HG03521 (cell line): ENCODE data around the gene MICU1.
"Not testable (repeated sequence)": the region's sequence is repeated elsewhere in the genome, so short reads cannot be mapped to it uniquely, and the experiment has no call there.

Experiments
- ATAC-seq: cut with Tn5 transposase; IDR thresholded peaks from one replicate; pipeline ENCODE4 v1.9.1; 2021; ENCODE audit warnings: mild to moderate bottlenecking, moderate library complexity; ENCODE audit not compliant: unreplicated experiment

MICU1 gene, protein sequence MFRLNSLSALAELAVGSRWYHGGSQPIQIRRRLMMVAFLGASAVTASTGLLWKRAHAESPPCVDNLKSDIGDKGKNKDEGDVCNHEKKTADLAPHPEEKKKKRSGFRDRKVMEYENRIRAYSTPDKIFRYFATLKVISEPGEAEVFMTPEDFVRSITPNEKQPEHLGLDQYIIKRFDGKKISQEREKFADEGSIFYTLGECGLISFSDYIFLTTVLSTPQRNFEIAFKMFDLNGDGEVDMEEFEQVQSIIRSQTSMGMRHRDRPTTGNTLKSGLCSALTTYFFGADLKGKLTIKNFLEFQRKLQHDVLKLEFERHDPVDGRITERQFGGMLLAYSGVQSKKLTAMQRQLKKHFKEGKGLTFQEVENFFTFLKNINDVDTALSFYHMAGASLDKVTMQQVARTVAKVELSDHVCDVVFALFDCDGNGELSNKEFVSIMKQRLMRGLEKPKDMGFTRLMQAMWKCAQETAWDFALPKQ

DNA sequence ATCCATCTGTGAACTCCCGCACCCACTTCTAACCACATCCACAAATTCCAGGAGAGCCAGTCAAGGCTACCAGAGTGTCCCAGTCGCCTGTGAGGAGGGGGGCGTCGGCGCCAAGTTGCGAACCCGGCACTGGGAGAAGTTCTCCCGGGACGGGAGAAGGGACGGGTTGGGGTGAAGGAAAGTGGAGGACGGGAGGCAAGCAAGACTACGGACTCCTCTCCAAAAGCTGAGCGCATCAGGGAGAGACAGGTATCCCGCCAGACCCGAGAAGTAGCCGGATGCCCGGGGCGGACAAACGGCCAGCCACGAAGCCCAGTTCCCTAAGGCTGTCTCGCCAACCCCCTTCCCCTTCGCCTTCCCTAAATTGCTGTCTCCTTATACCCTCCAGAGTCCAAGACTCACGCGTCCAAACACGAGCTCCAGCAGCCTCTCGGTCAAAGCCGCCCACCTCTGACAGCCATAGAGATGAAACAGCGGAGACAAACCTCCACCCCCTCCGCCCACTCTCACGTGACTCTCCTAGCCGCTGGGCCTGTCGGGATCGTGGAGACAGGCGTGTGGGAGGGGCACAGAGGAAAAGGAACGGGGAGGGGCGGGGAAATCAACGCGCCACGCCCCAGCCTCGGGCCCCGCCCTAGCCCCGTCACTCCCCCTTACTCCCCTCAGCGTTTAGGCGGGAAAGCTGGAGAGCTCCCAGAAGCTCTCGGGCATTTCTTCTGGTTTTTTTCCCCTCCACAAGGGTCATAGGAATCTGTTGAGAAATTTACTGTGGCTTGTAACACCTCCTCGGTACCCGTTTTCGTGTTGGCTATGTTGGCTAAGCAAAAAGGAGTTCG is at the start of gene MICU1:
TSS of gene MICU1 (minus strand) at position 472 of the 836 bp plus-strand sequence. CDS start 59,286 bp downstream, outside the sequence.
- peak; percentile 96 for ATAC-seq

DNA sequence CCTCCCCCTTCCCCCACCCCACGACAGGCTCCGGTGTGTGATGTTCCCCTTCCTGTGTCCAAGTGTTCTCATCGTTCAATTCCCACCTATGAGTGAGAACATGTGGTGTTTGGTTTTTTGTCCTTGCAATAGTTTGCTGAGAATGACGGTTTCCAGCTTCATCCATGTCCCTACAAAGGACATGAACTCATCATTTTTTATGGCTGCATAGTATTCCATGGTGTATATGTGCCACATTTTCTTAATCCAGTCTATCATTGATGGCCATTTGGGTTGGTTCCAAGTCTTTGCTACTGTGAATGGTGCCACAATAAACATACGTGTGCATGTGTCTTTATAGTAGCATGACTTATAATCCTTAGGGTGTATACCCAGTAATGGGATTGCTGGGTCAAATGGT is 48.3 kb upstream of the MICU1 start:
- not testable (repeated sequence) for ATAC-seq

DNA sequence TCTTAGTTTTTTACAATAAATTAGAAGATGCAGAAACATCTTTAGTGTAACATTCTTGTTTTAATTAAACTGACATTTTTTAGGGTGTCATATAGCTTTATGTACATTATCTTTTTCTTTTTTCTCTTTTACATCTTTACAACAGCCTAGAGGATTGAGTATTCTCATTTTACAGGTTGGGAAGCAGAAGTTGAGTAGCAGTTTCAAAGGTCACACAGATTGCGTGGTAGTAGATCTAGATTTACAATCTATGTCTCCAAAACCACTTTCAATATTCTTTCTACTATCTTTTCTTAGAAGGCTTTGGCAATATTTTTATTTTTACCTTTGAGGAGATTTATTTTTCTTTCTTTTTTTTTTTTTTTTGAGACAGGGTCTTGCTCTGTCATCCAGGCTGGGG is 47.4 kb upstream of the MICU1 start:
- ATAC-seq, result no peak

DNA sequence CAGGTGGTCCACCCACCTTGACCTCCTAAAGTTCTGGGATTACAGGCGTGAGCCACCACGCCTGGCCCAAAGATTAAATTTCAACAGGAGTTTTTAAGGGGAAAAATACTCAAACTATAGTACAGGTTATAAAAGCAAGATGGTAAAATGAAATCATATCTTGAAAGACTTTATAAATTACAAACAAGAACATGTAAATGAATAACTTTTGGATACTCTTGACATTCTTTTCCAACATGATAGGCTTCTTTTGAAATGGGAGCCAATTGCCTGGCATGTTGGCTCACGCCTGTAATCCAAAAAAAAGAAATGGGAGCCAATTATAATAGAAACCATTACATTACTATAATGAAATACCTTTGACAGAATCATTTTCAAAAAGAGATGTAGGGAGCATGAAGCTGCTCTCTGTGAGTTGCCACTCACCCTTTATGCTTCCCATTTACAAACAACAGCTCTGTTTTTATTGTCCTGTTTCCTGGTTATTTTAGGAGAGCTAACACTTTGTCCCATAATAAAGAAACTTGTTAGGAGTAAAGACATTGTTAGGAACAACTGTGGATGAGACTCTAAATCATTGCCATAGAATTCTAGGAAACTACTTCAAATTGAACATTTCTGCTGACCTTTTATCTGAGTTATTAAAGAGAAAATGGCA is 41.5 kb upstream of the MICU1 start:
- ATAC-seq, result no peak

DNA sequence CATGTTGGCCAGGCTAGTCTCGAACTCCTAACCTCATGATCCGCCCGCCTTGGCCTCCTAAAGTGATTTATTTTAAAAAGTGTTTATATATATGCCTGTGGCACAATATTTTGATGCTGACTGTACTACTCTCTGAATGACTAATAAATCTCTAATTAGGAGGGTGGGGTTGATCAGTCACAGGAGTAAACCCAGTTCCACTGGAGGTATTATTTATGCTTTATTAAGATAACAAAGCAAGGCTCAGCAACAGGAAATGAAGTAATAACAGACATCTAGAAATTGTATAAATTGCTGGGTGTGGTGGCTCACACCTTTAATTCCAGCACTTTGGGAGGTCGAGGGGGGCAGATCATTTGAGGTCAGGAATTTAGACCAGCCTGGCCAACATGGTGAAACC is 40.0 kb upstream of the MICU1 start:
- no peak for ATAC-seq

DNA sequence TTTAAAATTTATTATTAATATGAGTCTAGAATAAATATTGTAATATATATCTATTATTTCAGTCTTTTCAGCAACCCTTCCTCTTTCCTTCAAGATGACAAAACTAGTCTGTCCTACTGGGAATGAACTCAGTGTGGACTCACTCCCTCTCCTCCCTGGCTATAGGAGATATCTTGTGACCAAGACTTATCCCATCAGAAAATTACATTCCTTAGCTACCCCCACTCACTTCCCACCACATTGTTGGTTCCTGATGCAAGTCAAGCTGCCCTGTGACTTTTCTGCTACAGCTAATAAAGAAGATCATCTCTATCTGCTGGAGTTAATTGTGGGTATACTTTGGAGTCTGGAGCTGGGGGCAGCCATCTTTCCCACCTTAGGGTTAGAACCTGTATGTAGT is 38.1 kb upstream of the MICU1 start:
- ATAC-seq, result no peak

DNA sequence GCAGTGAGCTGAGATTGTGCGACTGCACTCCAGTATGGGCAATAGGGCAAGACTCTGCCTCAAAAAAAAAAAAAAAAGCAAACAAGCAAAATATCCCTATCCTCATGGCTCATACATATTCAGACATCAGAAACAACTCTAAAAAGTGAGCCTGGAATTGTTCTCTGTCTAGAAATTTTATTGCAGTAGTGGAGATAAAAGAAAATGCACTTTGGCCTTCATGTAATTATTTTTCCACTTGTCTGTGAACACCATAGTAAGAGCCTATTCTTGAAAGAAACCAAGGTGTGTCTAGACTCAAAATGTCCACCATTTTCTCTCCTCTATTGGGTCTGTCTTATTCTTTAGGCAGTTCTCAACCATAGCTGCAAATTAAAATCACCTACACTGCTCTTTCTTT is 35.6 kb upstream of the MICU1 start:
- no peak for ATAC-seq

DNA sequence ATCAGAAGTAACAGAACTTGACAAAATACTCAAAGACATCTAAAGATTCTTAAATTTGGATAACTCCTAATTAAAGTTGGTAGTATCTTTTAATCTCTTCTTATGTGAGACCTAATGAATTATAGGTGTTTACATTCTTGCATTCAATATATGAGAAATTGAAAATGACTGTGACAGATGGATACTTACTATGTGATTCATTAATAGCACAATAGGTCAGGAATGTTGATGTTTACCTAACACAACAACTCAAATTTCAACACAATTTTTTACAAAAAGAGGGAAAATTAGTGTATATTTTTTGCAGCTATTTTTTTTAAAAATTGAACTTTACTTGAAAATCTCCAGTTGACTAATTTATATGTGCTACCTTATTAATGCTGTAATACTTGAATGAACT is 34.3 kb upstream of the MICU1 start:
- ATAC-seq, result no peak

DNA sequence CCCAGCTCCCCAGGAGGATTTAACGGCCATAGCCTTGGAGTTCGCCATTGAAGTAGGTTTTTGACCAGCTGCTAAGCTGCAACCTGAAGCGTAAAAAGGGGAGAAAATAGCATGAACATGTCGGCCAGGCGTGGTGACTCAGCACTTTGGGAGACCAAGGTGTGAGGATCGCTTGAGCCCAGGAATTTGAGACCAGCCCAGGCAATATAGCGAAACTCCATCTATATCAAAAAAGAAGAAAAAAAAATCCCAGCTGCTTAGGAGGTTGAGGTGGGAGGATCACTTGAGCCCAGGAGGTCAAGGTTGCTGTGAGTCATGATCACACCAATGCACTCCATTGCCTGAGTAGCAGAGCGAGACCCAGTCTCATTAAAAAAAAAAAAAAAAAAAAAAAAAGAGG is 33.8 kb upstream of the MICU1 start:
- ATAC-seq, result no peak

DNA sequence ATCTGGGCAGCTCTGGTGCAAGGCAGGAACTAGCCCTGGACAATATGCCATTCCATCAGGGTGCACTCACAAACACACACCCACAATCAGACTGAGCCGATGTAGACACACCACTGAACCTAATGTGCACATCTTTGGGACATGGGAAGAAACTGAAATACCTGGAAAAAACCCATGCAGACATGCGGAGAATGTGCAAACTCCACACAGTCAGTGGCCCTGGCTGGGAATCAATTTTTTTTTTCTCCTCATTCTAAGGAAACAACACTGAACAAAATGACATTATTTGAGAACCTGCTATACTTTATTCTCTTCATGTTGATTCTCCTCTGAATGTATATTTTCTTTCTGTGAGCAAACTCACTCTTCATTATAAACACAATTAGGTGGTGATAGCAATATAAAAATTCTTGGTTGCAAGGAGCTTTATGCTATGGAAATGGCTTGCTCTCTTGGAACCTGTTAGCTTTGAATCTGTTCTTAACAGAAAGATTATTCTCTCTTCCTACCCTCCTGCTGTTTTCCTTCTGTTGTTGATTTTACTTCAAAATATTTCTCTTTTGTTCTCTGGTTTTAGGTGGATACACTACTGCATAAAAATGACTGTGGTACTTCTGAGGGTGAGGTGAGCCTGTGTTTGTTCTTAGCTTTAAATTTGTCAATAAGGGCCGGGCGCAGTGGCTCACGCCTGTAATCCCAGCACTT is 33.0 kb upstream of the MICU1 start:
- no peak for ATAC-seq

DNA sequence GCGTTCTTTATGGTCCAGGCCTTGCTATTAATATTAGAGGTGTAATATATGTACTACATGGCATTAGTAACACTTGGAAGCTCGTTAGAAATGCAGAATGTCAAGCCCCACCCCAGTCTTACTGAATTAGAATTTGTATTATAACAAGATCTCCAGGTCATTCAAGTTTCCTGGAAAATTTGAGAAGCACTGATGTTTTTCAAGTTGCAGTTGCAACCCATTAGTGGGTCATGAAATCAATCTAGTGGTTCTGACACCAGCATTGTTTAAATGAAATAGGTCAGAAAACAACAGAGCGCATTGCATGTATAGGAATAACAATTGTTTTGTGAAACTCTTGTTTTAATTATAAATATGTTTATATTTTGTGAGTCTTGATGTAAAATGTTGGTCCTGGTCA is 28.8 kb upstream of the MICU1 start:
- no peak for ATAC-seq

DNA sequence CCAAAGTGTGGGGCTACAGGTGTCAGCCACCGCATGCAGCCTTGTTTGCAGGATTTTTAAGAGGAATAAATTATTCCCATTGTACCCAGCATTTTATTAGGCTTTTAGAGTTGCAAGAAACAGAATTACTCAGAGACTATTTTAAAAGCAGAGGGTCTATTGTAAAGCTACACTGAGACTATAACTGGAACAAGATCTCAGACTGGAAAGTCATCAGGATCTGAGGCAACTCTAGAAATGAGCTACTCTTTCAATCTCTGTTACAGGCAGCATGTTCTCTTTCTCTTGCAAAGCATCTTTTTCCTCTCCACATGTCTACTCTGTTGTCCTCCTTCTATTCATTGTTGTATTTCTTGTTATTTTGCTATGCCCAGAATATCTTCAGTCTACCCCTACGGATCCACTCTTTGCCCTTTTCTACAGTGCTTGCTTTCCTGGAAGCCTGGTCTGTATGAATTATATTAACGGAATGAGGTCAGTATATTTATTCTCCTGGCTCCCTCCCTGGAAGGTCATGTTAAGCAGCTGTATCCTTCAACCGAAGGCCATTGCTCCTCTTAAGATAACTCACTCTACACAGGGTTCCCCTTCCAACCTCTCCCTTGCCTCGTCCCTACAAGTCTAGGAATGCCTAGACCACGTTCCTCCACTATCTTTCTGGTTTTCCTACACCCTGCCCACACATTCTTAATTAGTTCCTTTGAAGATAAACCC is 27.7 kb upstream of the MICU1 start:
- ATAC-seq, result no peak

DNA sequence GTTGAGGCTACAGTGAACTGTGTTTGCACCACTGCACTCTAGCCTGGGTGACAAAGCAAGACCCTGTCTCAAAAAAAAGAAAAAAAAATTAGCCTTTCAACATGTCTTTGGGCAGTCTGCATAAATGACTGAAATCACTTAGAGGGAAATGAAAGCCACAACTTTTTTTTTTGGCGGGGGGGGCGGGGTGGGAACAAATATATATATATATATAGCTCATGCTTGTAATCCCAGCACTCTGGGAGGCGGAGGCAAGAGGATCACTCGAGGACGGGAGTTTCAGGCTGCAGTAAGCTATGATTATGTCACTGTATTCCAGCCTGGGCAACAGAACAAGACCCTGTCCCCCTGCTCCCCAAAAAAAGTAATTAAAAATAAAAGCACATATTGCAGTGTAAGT is 23.4 kb upstream of the MICU1 start:
- ATAC-seq, result no peak

DNA sequence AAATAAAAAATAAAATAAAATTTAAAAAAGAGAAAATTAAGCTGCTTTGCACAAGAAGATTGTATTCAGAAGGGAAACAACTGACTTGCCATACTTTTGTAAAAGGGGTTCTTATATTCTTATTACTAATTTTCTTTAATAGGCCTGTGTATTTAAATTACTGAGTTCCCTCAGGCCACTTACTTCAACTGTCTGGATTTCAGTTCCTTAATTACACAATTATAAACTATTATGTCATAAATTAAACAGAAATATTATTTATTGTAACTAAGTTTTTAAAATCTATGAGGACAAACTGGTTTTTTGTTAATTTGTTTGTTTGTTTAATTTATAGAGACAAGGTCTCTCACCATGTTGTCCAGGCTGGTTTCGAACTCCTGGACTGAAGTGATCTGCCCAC is 22.4 kb upstream of the MICU1 start:
- ATAC-seq, result no peak

DNA sequence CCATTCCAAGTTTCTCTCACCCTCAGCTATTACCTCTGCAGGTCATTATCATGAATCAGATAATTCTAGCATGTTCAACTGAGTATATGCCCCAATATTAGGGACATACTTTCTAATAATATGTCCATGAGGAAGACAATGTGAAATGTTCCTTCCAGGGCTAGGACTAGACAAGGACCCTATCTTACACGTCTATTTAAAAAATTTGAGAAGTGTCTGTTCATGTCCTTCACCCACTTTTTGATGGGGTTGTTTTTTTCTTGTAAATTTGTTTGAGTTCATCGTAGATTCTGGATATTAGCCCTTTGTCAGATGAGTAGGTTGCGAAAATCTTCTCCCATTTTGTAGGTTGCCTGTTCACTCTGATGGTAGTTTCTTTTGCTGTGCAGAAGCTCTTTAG is 21.1 kb upstream of the MICU1 start:
- not testable (repeated sequence) for ATAC-seq

DNA sequence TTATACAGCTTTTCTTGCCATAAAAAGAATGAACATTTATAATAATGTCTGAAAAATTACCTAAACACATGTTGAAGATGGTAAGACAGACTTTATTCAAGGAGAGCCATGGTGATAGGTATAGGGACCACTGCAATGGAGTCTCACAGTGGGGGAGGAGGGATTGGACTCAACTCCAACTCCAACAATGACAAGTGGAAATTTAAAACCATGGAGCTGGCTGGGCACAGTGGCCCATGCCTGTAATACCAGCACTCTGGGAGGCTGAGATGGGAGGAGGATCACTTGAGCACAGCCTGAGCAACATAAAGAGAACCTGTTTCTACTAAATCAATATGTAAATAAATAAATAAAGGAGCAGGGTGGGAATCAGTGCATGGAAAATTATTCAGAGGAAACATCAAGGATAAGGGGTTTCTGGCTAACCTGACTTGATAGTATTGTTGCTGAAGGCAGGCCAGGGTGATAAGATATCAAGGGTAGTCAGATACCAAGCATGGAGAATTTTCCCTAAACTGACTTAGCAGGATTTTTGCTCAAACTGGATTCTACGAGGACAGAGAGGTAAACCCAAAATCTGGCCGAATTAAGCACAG is 19.5 kb upstream of the MICU1 start:
- no peak for ATAC-seq

DNA sequence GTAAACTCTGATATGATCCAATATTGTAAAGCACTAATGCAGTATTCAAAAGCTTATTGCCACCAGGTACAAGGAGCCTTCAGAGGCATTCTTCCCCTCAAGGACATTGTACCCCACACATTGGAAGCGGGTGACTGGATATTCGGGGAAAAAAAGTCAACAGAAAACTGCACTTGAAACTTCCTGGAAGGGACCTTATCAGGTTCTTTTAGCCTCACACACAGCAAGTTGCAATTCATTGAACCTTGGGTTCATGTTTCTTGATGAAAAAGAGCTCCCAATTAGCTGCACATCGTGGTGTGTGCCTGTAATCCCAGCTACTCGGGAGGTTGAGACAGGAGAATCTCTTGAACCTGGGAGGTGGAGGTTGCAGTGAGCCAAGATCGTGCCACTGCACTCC is 16.4 kb upstream of the MICU1 start:
- no peak for ATAC-seq

DNA sequence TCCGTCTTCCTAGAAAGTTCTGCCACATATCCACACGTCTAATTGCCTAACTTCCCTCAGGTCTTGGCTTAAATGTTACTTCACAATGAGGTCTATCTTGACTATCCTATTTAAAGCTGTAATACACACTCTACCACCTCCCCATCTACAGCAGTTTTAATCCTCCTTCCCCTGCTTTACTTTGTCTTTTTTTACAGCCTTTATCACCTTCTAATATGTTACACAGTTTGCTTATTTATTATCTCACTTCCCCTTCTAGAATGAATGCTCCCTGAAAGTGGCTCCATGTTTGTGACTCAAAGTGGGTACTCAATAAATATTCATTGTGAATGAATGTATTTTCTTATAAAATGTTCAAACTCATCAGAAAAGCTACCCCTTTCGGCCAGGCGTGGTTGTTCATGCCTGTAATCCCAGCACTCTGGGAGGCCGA is 13.6 kb upstream of the MICU1 start:
- ATAC-seq, result no peak

DNA sequence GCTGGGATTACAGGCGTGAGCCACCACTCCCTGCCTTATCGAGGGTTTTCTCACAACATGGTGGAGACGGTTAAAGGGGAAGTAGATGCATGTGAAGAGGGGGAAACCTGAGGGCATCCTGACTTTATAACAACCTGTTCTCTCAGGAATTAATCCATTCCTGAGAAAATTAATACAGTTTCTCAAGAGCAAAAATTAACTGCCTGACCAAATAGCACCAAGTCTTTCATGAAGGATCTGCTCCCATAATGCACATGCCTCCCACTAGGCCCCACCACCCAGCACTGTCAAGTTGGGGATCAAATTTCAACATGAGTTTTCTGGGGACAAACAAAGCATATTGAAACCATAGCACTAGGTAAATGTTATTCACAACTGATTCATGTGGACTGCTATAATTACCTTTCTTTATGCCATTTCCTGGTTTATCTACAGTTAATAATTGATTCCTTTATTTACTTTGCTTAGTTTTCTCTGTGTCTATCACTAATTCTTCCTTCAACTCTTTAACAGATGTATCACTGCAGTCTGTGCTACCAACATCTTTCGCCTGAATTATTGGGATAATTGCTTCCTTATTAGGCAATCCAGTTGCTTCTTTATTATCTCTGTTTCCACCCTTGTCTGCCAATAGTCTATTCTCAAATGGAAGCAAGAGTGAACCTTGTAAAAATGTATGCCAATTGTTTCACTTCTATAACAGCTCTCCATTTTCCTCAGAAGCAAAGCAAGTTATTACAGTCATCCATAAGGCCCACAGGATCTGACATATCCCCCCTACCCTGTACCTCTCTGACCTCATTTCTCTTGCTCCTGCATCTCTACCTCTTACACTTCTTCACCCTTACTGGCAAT is 12.9 kb upstream of the MICU1 start:
- ATAC-seq, result no peak
